ENCODE measurements around the gene THTPA. TPM values are rescaled to one million over a fixed set of nuclear protein-coding genes. Genes with fewer than 3 reads are reported as not detected.

THTPA gene
- total and polyA plus RNA-seq, 2 of the 4 experiments (the other 2 are of a cell fraction) = 5.0 to 9.2 TPM

GRCh38 chr14:23545740-23546365 is 10.2 kb upstream of the THTPA start:
- CTCF ChIA-PET = no interaction called here

More at GRCh38 chr14:23545740-23546365, 10.2 kb upstream of the THTPA start:
- Histone ChIP-seq H3K14ac (replicated peaks; ENCODE audit: low read depth, low read length) (no peak overlapping the region), H4K5ac (ENCODE audit: low read depth, low read length) (no peak overlapping the region), H4K20me1 (ENCODE audit: insufficient read depth, low read length) (no peaks in the 10 kb centered on the region), H2AK5ac (ENCODE audit: low read depth, low read length) (no peak overlapping the region), H2AK9ac (replicated peaks; ENCODE audit: low read depth, low read length, poor library complexity) (no peak overlapping the region), H3K9me1 (ENCODE audit: insufficient read depth, low read length) (peaks cover 8% of the 10 kb centered on the region), H3K4me3 (ENCODE audit: insufficient read depth, low read depth, low read length) (no peak overlapping the region), H3K27ac (ENCODE audit: insufficient read depth, low read length) (no peak overlapping the region), H2AFZ (replicated peaks; ENCODE audit: low read length, poor library complexity) (no peak overlapping the region), H3K56ac (ENCODE audit: extremely low read depth, insufficient read depth, low read length) (no peak overlapping the region), H3K23ac (ENCODE audit: low read depth, low read length) (no peak overlapping the region), H3K18ac (ENCODE audit: low read depth, low read length) (no peak overlapping the region), H3K4me2 (ENCODE audit: low read depth, low read length) (no peak overlapping the region), H2BK5ac (ENCODE audit: low read depth, low read length, poor library complexity, severe bottlenecking) (no peak overlapping the region), H2BK120ac (ENCODE audit: low read depth, low read length) (no peak overlapping the region), H3K4ac (ENCODE audit: low read depth, low read length) (no peak overlapping the region), H3K9me3 (ENCODE audit: control insufficient read depth, insufficient read depth, low read length) (no peaks in the 10 kb centered on the region), H4K91ac (ENCODE audit: insufficient read depth, low read depth, low read length) (no peak overlapping the region), H4K8ac (ENCODE audit: low read depth in 2 of 2, low read length in 2 of 2) (no peak overlapping the region), H2BK20ac (ENCODE audit: low read depth, low read length) (no peak overlapping the region), H3K27me3 (ENCODE audit: control insufficient read depth, insufficient read depth, low read length) (no peaks in the 10 kb centered on the region; the same call in 1 of the 2 replicates), H2BK15ac (ENCODE audit: low read depth, low read length) (no peak overlapping the region), H3K36me3 (ENCODE audit: control insufficient read depth, insufficient read depth, low read length) (no peaks in the 10 kb centered on the region), H3K9ac (ENCODE audit: low read depth, low read length) (no peak overlapping the region), H3K4me1 (ENCODE audit: control insufficient read depth, insufficient read depth, low read length) (peaks cover 9% of the 10 kb centered on the region), H3K79me1 (ENCODE audit: low read depth in 1 of 2, low read length in 2 of 2) (no peaks in the 10 kb centered on the region)
- TF ChIP-seq MAZ (IDR thresholded peaks at IDR 0.05; ENCODE audit: borderline replicate concordance, low read depth, low read length) (no peak), MAFK (IDR thresholded peaks at IDR 0.05; ENCODE audit: low read depth, low read length) (no peak), SMC3 (IDR thresholded peaks at IDR 0.05; ENCODE audit: low read depth, low read length) (no peak), CHD1 (IDR thresholded peaks at IDR 0.05; ENCODE audit: low read depth, low read length) (no peak), CTCF (conservative IDR thresholded peaks at IDR 0.05; ENCODE audit: low read depth, low read length) (no peak), CEBPB (IDR thresholded peaks at IDR 0.05; ENCODE audit: low read depth, low read length) (no peak), NFE2L2 (IDR thresholded peaks at IDR 0.05; ENCODE audit: low read depth, low read length) (no peak), MXI1 (IDR thresholded peaks at IDR 0.05; ENCODE audit: borderline replicate concordance, low read depth, low read length) (no peak), RFX5 (IDR thresholded peaks at IDR 0.05; ENCODE audit: low read depth, low read length) (no peak), FOS (IDR thresholded peaks at IDR 0.05; ENCODE audit: low read depth, low read length) (no peak), RCOR1 (IDR thresholded peaks at IDR 0.05; ENCODE audit: insufficient replicate concordance, low read length) (no peak), POLR2A (IDR thresholded peaks at IDR 0.05; ENCODE audit: low read depth, low read length) (no peak), RAD21 (IDR thresholded peaks at IDR 0.05; ENCODE audit: low read length) (no peak), BHLHE40 (IDR thresholded peaks at IDR 0.05; ENCODE audit: low read depth, low read length) (no peak)
- TF ChIP-seq, protein P1, sequence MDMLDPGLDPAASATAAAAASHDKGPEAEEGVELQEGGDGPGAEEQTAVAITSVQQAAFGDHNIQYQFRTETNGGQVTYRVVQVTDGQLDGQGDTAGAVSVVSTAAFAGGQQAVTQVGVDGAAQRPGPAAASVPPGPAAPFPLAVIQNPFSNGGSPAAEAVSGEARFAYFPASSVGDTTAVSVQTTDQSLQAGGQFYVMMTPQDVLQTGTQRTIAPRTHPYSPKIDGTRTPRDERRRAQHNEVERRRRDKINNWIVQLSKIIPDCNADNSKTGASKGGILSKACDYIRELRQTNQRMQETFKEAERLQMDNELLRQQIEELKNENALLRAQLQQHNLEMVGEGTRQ (IDR thresholded peaks at IDR 0.05; ENCODE audit: low read depth, low read length) = no peak
- TF ChIP-seq, protein P2, sequence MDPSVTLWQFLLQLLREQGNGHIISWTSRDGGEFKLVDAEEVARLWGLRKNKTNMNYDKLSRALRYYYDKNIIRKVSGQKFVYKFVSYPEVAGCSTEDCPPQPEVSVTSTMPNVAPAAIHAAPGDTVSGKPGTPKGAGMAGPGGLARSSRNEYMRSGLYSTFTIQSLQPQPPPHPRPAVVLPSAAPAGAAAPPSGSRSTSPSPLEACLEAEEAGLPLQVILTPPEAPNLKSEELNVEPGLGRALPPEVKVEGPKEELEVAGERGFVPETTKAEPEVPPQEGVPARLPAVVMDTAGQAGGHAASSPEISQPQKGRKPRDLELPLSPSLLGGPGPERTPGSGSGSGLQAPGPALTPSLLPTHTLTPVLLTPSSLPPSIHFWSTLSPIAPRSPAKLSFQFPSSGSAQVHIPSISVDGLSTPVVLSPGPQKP (IDR thresholded peaks at IDR 0.05; ENCODE audit: borderline replicate concordance, low read depth, low read length) = no peak
- dilution Hi-C loops (cut with HindIII; ENCODE audit: low sequenced_read_pairs, unreplicated experiment) (no loop called here), in situ Hi-C loops (cut with MboI; ENCODE audit: low sequenced_read_pairs) (no loop called here), intact Hi-C loops (cut with micrococcal nuclease) (no loop called here)
- no peak for ATAC-seq (ENCODE audit: low read depth)
- 83% methylated on average over 1 of the region's 4 CpGs; no CpG with 5 or more reads in 1 of the 2 experiments for WGBS, 2 experiments (ENCODE audit: extremely low coverage in 2 of 2, insufficient read length in 1 of 2)
- no TSS peak for BruUV-seq (replicated peaks)
- POLR2A ChIA-PET (ENCODE audit: unreplicated experiment) = interaction anchor here (0.6 kb wide), 1 partner anchor 10 kb away, joined by 3 read pairs; no protein-coding TSS in a partner anchor
- no peak for DNase-seq

All from IMR-90 (cell line).